Mononuclear cell (primary cell): Measurements from ENCODE around the gene EMID1. TPM values are rescaled to one million over a fixed set of nuclear protein-coding genes. Genes with fewer than 3 reads are reported as not detected.
"Not testable (repeated sequence)": the region's sequence is repeated elsewhere in the genome, so short reads cannot be mapped to it uniquely, and the experiment has no call there.

ENCODE experiments used
- H3K27me3 ChIP-seq: 2 replicates; pipeline ENCODE4 v1.6.0; 2011; ENCODE audit warnings: low read length, control low read depth; ENCODE audit not compliant: insufficient read depth
- H3K4me1 ChIP-seq: 2 replicates; pipeline ENCODE4 v1.5.1; 2011; ENCODE audit warnings: mild to moderate bottlenecking, low read length, control low read depth; ENCODE audit not compliant: insufficient read depth
- H3K4me3 ChIP-seq: 2 replicates; pipeline ENCODE4 v1.5.1; 2011; ENCODE audit warnings: mild to moderate bottlenecking, low read length, moderate library complexity
- H3K9me3 ChIP-seq: 2 replicates; pipeline ENCODE4 v1.5.1; 2011; ENCODE audit warnings: low read depth, mild to moderate bottlenecking, control low read depth, low read length
- total RNA-seq: library from RNA; depleted of rRNA; stranded (reverse); fragments of >200 nt; gene quantifications from one replicate; pipeline ENCODE4 v1.2.3, GENCODE V29; 2012

EMID1 gene
- total RNA-seq, 1 donor: 0.21 TPM

- H3K27me3 ChIP-seq: no peaks in the 10 kb centered on the region
- no peaks in the 10 kb centered on the region for H3K9me3 ChIP-seq
- no peaks in the 10 kb centered on the region for H3K4me1 ChIP-seq
- no peak overlapping the region for H3K4me3 ChIP-seq
These were observed 20.8 kb downstream of the EMID1 start for GRCh38 chr22:29226351-29226981.

- Histone ChIP-seq H3K4me3 (no peak overlapping the region), H3K9me3 (no peaks in the 10 kb centered on the region), H3K4me1 (no peaks in the 10 kb centered on the region), H3K27me3 (no peaks in the 10 kb centered on the region)
These were observed 25.5 kb downstream of the EMID1 start for GRCh38 chr22:29230972-29231875.

- H3K27me3 ChIP-seq: no peaks in the 10 kb centered on the region
- H3K4me3 ChIP-seq: no peak overlapping the region
- no peaks in the 10 kb centered on the region for H3K9me3 ChIP-seq
- no peaks in the 10 kb centered on the region for H3K4me1 ChIP-seq
These were observed 26.6 kb downstream of the EMID1 start for GRCh38 chr22:29231971-29232959.

GRCh38 chr22:29233277-29233877 lies 27.7 kb downstream of the EMID1 start:
- Histone ChIP-seq H3K27me3 (no peaks in the 10 kb centered on the region), H3K4me1 (no peaks in the 10 kb centered on the region), H3K4me3 (no peak overlapping the region), H3K9me3 (no peaks in the 10 kb centered on the region)

- H3K4me3 ChIP-seq, H3K4me1 ChIP-seq, H3K9me3 ChIP-seq, H3K27me3 ChIP-seq: not testable (repeated sequence)
These were observed 34.8 kb downstream of the EMID1 start for GRCh38 chr22:29240481-29240880.

GRCh38 chr22:29243874-29244446 lies 38.3 kb downstream of the EMID1 start:
- H3K27me3 ChIP-seq: no peaks in the 10 kb centered on the region
- no peak overlapping the region for H3K4me3 ChIP-seq
- no peaks in the 10 kb centered on the region for H3K4me1 ChIP-seq
- H3K9me3 ChIP-seq: peaks cover 7% of the 10 kb centered on the region

- Histone ChIP-seq H3K27me3 (no peaks in the 10 kb centered on the region), H3K4me3 (no peak overlapping the region), H3K9me3 (peaks cover 7% of the 10 kb centered on the region), H3K4me1 (no peaks in the 10 kb centered on the region)
These were observed 39.3 kb downstream of the EMID1 start for GRCh38 chr22:29244785-29245625.

- Histone ChIP-seq H3K9me3 (peaks cover 7% of the 10 kb centered on the region), H3K27me3 (no peaks in the 10 kb centered on the region)
These were observed 40.1 kb downstream of the EMID1 start for GRCh38 chr22:29245626-29246385.

GRCh38 chr22:29247891-29248290 lies 42.2 kb downstream of the EMID1 start:
- not testable (repeated sequence) for H3K9me3 ChIP-seq, H3K4me1 ChIP-seq, H3K27me3 ChIP-seq, H3K4me3 ChIP-seq

More at GRCh38 chr22:29245626-29246385, 40.1 kb downstream of the EMID1 start:
- no peak overlapping the region for H3K4me3 ChIP-seq
- no peaks in the 10 kb centered on the region for H3K4me1 ChIP-seq

- Histone ChIP-seq H3K4me1 (no peaks in the 10 kb centered on the region), H3K27me3 (no peaks in the 10 kb centered on the region), H3K4me3 (no peak overlapping the region), H3K9me3 (no peaks in the 10 kb centered on the region)
These were observed 45.6 kb downstream of the EMID1 start for GRCh38 chr22:29251265-29251664.

GRCh38 chr22:29251981-29252911 lies 46.5 kb downstream of the EMID1 start:
- Histone ChIP-seq H3K4me1 (no peaks in the 10 kb centered on the region), H3K9me3 (no peaks in the 10 kb centered on the region), H3K27me3 (no peaks in the 10 kb centered on the region), H3K4me3 (no peak overlapping the region)

- Histone ChIP-seq H3K4me3 (no peak overlapping the region), H3K9me3 (no peaks in the 10 kb centered on the region), H3K4me1 (no peaks in the 10 kb centered on the region), H3K27me3 (no peaks in the 10 kb centered on the region)
These were observed 48.0 kb downstream of the EMID1 start for GRCh38 chr22:29253561-29254285.
